GM12875 (cell line): ENCODE measurements around the gene AOX1.

Experiments used
- H3K4me3 ChIP-seq: one replicate; pipeline ENCODE4 v1.5.1; 2011; ENCODE audit warnings: low read depth, low read length, control low read depth
- TF ChIP-seq, protein P1 (sequence below): IDR thresholded peaks from 2 replicates; pipeline ENCODE4 v1.5.1; 2011; ENCODE audit warnings: low read depth, mild to moderate bottlenecking, control low read depth, inconsistent platforms, low read length, moderate library complexity, borderline replicate concordance; ENCODE audit not compliant: insufficient read depth

Gene AOX1

DNA sequence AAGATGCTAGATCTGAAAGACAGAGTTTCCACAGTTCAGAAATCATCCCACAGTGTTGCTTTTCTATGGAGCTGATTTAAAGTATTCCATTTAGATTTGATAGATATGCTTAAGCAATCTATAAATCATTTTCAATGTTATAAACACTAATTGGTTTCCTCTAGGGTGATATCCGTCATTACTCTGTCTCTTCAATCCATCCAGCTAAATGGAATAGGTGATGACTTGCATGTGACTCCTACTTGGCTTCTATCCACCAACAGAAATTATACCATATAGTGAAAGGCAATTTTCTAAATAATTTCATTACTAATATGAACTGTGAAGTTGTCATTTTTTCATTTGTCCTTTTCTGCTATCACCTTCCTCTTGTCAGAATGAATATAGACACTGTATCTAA lies 84.9 kb downstream of the AOX1 start:
- H3K4me3 ChIP-seq = no peak overlapping the region
- TF ChIP-seq, protein P1, sequence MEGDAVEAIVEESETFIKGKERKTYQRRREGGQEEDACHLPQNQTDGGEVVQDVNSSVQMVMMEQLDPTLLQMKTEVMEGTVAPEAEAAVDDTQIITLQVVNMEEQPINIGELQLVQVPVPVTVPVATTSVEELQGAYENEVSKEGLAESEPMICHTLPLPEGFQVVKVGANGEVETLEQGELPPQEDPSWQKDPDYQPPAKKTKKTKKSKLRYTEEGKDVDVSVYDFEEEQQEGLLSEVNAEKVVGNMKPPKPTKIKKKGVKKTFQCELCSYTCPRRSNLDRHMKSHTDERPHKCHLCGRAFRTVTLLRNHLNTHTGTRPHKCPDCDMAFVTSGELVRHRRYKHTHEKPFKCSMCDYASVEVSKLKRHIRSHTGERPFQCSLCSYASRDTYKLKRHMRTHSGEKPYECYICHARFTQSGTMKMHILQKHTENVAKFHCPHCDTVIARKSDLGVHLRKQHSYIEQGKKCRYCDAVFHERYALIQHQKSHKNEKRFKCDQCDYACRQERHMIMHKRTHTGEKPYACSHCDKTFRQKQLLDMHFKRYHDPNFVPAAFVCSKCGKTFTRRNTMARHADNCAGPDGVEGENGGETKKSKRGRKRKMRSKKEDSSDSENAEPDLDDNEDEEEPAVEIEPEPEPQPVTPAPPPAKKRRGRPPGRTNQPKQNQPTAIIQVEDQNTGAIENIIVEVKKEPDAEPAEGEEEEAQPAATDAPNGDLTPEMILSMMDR = no peak

DNA sequence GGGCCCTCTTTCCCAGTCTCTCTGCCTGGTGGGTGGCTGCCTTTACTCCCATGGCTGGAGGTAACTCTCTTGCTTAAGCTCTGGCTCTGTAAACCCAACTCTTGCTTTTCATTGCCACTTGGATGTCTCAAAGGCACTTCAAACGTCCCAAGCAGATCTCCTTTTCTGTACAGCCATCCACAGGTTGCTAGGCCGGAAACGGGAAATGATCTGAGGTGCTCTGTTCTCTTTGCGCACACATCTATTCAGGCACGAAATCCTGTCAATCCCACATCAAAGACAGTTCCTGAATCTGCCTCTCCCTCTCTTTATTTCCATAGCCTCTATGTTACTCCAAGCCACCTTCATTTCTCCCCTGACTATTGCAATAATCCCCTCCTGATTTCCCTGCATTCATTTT lies 87.4 kb downstream of the AOX1 start:
- TF ChIP-seq, protein P1 = no peak
- no peak overlapping the region for H3K4me3 ChIP-seq

DNA sequence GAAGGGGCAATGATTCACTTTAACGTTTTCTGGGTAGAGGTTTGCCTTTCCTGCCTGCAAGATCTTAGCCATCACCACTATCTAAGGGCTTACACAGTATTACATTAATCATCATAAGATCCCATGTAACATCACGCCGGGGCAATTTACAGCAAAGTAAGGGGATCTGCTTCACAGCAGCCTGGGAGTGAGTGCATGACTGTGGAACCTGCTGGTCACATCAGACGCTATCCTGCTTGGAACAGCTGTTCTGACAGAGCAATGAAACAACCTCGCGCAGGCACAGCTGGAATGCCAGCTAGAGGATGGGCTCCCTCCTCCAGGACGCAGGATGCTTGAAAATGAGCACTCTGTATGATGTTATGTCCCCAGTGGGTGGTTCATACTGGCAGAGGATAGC lies 89.0 kb downstream of the AOX1 start:
- TF ChIP-seq, protein P1 = no peak
- H3K4me3 ChIP-seq = no peak overlapping the region

GRCh38 chr2:200677171-200677570 lies 91.4 kb downstream of the AOX1 start:
- H3K4me3 ChIP-seq = no peak overlapping the region
- TF ChIP-seq, protein P1 = no peak

DNA sequence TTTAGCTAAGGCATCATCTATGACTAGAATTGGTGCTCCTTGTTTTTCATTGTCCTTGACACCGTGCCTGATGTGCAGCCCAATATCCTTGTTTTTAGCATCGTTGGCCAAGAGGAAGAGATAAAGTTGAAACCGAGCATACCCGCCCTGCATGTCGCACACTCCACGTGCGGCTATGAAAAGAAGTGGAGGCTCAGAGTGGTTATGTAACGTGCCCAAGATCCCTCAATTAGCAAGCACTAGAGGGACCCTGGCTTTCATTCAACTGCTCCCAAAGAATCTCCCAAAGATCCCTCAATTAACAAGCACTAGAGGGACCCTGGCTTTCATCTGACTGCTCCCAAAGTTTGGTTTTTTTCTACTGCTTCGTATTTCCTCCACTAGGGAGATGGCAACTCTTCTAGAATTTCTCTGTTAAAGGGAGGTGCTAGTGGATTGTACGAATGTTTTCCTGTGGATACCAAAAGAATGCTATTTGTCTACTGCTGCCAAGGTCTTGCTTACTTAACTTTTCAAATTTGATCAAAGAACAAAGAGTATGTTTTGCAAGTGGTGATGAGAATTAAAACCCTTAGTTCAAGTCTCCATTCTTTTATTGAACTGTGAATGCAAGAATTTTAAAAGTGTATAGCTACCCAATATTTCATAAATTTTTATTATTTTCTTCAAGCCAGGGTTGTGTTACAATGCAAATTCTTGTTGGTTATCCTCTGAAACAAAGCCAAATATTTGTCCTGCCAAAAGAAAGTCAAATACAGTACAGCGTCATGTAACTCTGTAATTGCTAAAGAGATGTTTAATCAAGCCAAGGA lies 92.1 kb downstream of the AOX1 start:
- TF ChIP-seq, protein P1 = no peak
- no peak overlapping the region for H3K4me3 ChIP-seq

- TF ChIP-seq, protein P1 = no peak
- H3K4me3 ChIP-seq = no peak overlapping the region
Observed at GRCh38 chr2:200679127-200679526, 93.3 kb downstream of the AOX1 start.

DNA sequence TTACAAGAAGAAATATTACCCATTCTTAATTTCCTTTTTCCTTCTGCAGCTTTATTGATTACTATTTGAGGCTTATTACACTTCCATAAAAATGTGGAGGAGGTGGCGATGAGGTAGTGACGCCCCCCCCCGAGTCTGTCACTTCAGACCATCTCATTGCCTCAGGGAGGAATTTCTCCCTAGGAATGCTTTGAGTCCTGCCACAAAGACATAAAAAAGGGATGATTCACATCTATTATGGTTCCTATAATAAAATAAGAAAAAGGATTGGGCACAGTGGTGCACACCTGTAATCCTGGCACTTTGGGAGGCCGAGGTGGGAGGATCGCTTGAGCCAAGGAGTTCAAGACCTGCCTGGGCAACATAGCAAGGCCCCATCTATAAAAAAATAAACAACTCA lies 93.7 kb downstream of the AOX1 start:
- TF ChIP-seq, protein P1 = no peak
- H3K4me3 ChIP-seq = no peak overlapping the region
